Endothelial cell of umbilical vein (primary cell): ENCODE data around the gene PLPP3. TPM values are rescaled to one million over a fixed set of nuclear protein-coding genes. Genes with fewer than 3 reads are reported as not detected.

ENCODE experiments used
- BruUV-seq: library from RNA; stranded (reverse); fragments of 400-500 nt; replicated peaks from 2 replicates; lab custom pipeline; 2021; lab: Mats Ljungman, UMichigan
- CTCF ChIA-PET: fragments of 300-600, 350-600 bp; sonication (Branson Sonifier 250); formaldehyde crosslinking; loops from one replicate; lab custom pipeline; 2021; ENCODE audit warnings: antibody characterized with exemption, inconsistent platforms; lab: Charles Lee
- POLR2A ChIA-PET: fragments of 300-600, 350-600 bp; sonication (Branson Sonifier 250); formaldehyde crosslinking; loops from one replicate; lab custom pipeline; 2021; ENCODE audit warnings: antibody characterized with exemption, inconsistent platforms; lab: Charles Lee
- DNase-seq: peaks from one replicate; pipeline ENCODE4 v3.0.0-alpha.2; 2011; ENCODE audit warnings: low read depth, low spot score
- FAIRE-seq: peaks from 2 replicates; lab custom pipeline; 2011; peaks lifted over from hg19 to GRCh38; lab: Jason Lieb, UNC
- H2AFZ ChIP-seq: 2 replicates; pipeline ENCODE4 v1.6.0; 2012; ENCODE audit warnings: low read depth, low read length, control low read depth, inconsistent platforms
- H3K27ac ChIP-seq: 2 replicates; pipeline ENCODE4 v1.5.1; 2011; ENCODE audit warnings: low read depth, mild to moderate bottlenecking, control low read depth, low read length, moderate library complexity; ENCODE audit not compliant: insufficient read depth
- H3K27me3 ChIP-seq, 2 experiments: 2 replicates each; pipeline versions ENCODE4 v1.6.0 to v1.6.1; 2011; ENCODE audit warnings: low read length in 2 of 2, mixed read lengths in 1 of 2; ENCODE audit not compliant: control insufficient read depth in 2 of 2, insufficient read depth in 2 of 2
- H3K36me3 ChIP-seq, 2 experiments: 2 replicates in 1 of 2; 3 replicates in 1 of 2; pipeline ENCODE4 v1.5.1; 2011; ENCODE audit warnings: low read length in 2 of 2, mild to moderate bottlenecking in 1 of 2, moderate library complexity in 1 of 2; ENCODE audit not compliant: control insufficient read depth in 2 of 2, insufficient read depth in 2 of 2; ENCODE audit errors: extremely low read depth in 1 of 2
- H3K4me1 ChIP-seq: 3 replicates; pipeline ENCODE4 v1.5.1; 2011; ENCODE audit warnings: mild to moderate bottlenecking, low read length; ENCODE audit not compliant: control insufficient read depth, insufficient read depth; ENCODE audit errors: extremely low read depth
- H3K4me2 ChIP-seq: 2 replicates; pipeline ENCODE4 v1.6.1; 2011; ENCODE audit warnings: low read length, control low read depth, mixed read lengths; ENCODE audit not compliant: insufficient read depth
- H3K4me3 ChIP-seq, 3 experiments: fragments of 200-600 bp in 1 of 3; sonication (generic), shearing (Covaris generic) in 1 of 3; replicated peaks in 1 of 3; 2 replicates each; pipeline ENCODE4 v1.5.1; 2011 to 2016; ENCODE audit warnings: control low read depth in 3 of 3, low read length in 3 of 3, mild to moderate bottlenecking in 2 of 3, inconsistent platforms in 1 of 3, low read depth in 1 of 3, moderate library complexity in 1 of 3; ENCODE audit not compliant: insufficient read depth in 1 of 3
- H3K79me2 ChIP-seq: 2 replicates; pipeline ENCODE4 v1.6.0; 2012; ENCODE audit warnings: low read length, inconsistent platforms; ENCODE audit not compliant: control insufficient read depth, insufficient read depth
- H3K9ac ChIP-seq: replicated peaks from 2 replicates; pipeline ENCODE3; 2011; ENCODE audit warnings: low read length, control low read depth; ENCODE audit not compliant: insufficient read depth; ENCODE audit errors: extremely low read depth
- H3K9me1 ChIP-seq: replicated peaks from 3 replicates; pipeline ENCODE4 v1.6.0; 2011; ENCODE audit warnings: mild to moderate bottlenecking, low read length; ENCODE audit not compliant: control insufficient read depth, insufficient read depth; ENCODE audit errors: extremely low read depth
- H3K9me3 ChIP-seq: replicated peaks from 2 replicates; pipeline ENCODE4 v1.5.1; 2012; ENCODE audit warnings: low read length, inconsistent platforms; ENCODE audit not compliant: control insufficient read depth, insufficient read depth
- H4K20me1 ChIP-seq: replicated peaks from 2 replicates; pipeline ENCODE3; 2011; ENCODE audit warnings: mild to moderate bottlenecking, low read length; ENCODE audit not compliant: control insufficient read depth, insufficient read depth; ENCODE audit errors: extremely low read depth
- CTCF ChIP-seq, 2 donors: IDR thresholded peaks; 1 replicate in 1 of 2; 2 replicates in 1 of 2; pipeline ENCODE4 v1.5.1; 2011; ENCODE audit warnings: low read length in 2 of 2, mild to moderate bottlenecking in 2 of 2, moderate library complexity in 2 of 2, control low read depth in 1 of 2, inconsistent platforms in 1 of 2, low read depth in 1 of 2; ENCODE audit not compliant: insufficient read depth in 1 of 2; ENCODE audit errors: extremely low read depth in 1 of 2
- EZH2 ChIP-seq: IDR thresholded peaks from 2 replicates; pipeline ENCODE4 v1.6.1; 2012; ENCODE audit warnings: borderline replicate concordance, low read depth, mild to moderate bottlenecking, moderate library complexity, low read length, inconsistent platforms; ENCODE audit not compliant: severe bottlenecking
- FOS ChIP-seq: IDR thresholded peaks from 2 replicates; pipeline ENCODE4 v1.6.1; 2011; ENCODE audit warnings: mild to moderate bottlenecking, low read length, moderate library complexity, borderline replicate concordance; ENCODE audit not compliant: insufficient read depth
- GATA2 ChIP-seq: IDR thresholded peaks from 2 replicates; pipeline ENCODE4 v1.7.0; 2011; ENCODE audit warnings: low read depth, mild to moderate bottlenecking, moderate library complexity, mixed read lengths, low read length; ENCODE audit not compliant: insufficient read length, insufficient read depth
- JUN ChIP-seq: IDR thresholded peaks from 2 replicates; pipeline ENCODE4 v1.6.1; 2011; ENCODE audit warnings: borderline replicate concordance, low read depth; ENCODE audit not compliant: insufficient read length, insufficient read depth
- MAX ChIP-seq: IDR thresholded peaks from 2 replicates; pipeline ENCODE4 v1.6.1; 2011; ENCODE audit not compliant: insufficient read depth, insufficient read length
- MYC ChIP-seq: IDR thresholded peaks from one replicate; pipeline ENCODE4 v1.6.1; 2011; ENCODE audit warnings: mild to moderate bottlenecking, low read depth, low read length
- POLR2A ChIP-seq: IDR thresholded peaks from 2 replicates; pipeline ENCODE4 v1.6.1; 2012; ENCODE audit warnings: low read depth, mild to moderate bottlenecking, control low read depth, low read length
- POLR2AphosphoS5 ChIP-seq: IDR thresholded peaks from 2 replicates; pipeline ENCODE4 v1.6.1; 2012; ENCODE audit warnings: low read depth, mild to moderate bottlenecking, control low read depth, low read length, moderate library complexity; ENCODE audit not compliant: insufficient read depth
- dilution Hi-C: fragments of 300-500 bp; cut with MboI; formaldehyde crosslinking; loops from one replicate; pipeline ENCODE4 v1.15.0; 2019; ENCODE audit warnings: low sequenced_read_pairs; ENCODE audit not compliant: extremely low pct_ligation_motif_present
- intact Hi-C: fragments of 100-400 bp; cut with micrococcal nuclease; formaldehyde crosslinking; loops from one replicate; pipeline ENCODE4 v1.10.0; 2022
- polyA plus RNA-seq, 4 experiments: library from polyadenylated mRNA; depleted of rRNA in 3 of 4; stranded (reverse) in 3 of 4; unstranded in 1 of 4; fragments of >200 nt; gene quantifications; 2 replicates each; pipeline versions ENCODE4 v1.2.1 to v1.2.3, GENCODE V29; 2011 to 2012; ENCODE audit warnings: missing spikeins in 1 of 4
- total RNA-seq: library from RNA; stranded (reverse); gene quantifications from 2 replicates; pipeline ENCODE4 v1.2.3, GENCODE V29; 2021

PLPP3 gene
- total and polyA plus RNA-seq, 2 donors (not counting 3 experiments of a cell fraction or from before 2014, with no cell fraction given) = 11.3 to 14.1 TPM

GRCh38 chr1:56527548-56528302, 51.6 kb downstream of the PLPP3 start:
- no peaks in the 10 kb centered on the region for H3K79me2 ChIP-seq
- intact Hi-C loops = no loop called here
- no peak overlapping the region for H3K27ac ChIP-seq
- H3K4me3 ChIP-seq = no peak overlapping the region
- dilution Hi-C loops = no loop called here
- TF ChIP-seq FOS (no peak), POLR2A (no peak), JUN (no peak), EZH2 (no peak), MYC (no peak), MAX (no peak), POLR2AphosphoS5 (no peak), CTCF (IDR thresholded peaks at IDR 0.05; ENCODE audit: extremely low read depth in 1 of 2, insufficient read depth in 1 of 2, low read depth in 1 of 2, low read length in 2 of 2) (no peak), GATA2 (no peak)
- no peaks in the 10 kb centered on the region for H3K9me1 ChIP-seq
- FAIRE-seq = no peak
- peaks cover 10% of the 10 kb centered on the region for H3K4me1 ChIP-seq
- H2AFZ ChIP-seq = no peak overlapping the region
- H3K27me3 ChIP-seq = no peaks in the 10 kb centered on the region
- H3K4me2 ChIP-seq = no peak overlapping the region
- BruUV-seq = no TSS peak
- no peaks in the 10 kb centered on the region for H4K20me1 ChIP-seq
- H3K9me3 ChIP-seq = no peaks in the 10 kb centered on the region
- CTCF ChIA-PET = interaction anchor here (0.9 kb wide), 1 partner anchor 44 kb away, joined by 3 read pairs; no protein-coding TSS in a partner anchor
- POLR2A ChIA-PET = no interaction called here
- H3K9ac ChIP-seq = no peak overlapping the region
- H3K36me3 ChIP-seq = peaks cover 0 to 5% of the 10 kb centered on the region in 2 experiments
- DNase-seq = peak; percentile 60
